IPS DF 4.7 (cell line): ENCODE data around the gene ST14.
"Not testable (repeated sequence)": the region's sequence is repeated elsewhere in the genome, so short reads cannot be mapped to it uniquely, and the experiment has no call there.

Experiments used
- DNase-seq: peaks from one replicate; pipeline ENCODE4 v3.0.0-alpha.2; 2013; ENCODE audit warnings: low spot score; ENCODE audit errors: extremely low read depth

Gene ST14

DNA sequence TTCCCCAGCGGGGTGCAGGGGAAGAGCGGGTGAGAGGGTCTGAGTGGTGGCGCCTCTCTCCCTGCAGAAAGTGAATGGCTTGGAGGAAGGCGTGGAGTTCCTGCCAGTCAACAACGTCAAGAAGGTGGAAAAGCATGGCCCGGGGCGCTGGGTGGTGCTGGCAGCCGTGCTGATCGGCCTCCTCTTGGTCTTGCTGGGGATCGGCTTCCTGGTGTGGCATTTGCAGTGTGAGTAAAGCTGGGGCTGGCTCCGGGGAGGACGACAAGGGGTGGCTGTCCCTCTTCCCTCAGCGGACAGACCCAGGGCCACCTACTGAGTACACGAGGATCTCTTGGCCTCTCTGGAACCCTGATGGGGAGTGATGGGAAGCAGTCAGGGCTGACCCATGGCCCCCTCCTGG lies 28.5 kb downstream of the ST14 start:
- no peak for DNase-seq

DNA sequence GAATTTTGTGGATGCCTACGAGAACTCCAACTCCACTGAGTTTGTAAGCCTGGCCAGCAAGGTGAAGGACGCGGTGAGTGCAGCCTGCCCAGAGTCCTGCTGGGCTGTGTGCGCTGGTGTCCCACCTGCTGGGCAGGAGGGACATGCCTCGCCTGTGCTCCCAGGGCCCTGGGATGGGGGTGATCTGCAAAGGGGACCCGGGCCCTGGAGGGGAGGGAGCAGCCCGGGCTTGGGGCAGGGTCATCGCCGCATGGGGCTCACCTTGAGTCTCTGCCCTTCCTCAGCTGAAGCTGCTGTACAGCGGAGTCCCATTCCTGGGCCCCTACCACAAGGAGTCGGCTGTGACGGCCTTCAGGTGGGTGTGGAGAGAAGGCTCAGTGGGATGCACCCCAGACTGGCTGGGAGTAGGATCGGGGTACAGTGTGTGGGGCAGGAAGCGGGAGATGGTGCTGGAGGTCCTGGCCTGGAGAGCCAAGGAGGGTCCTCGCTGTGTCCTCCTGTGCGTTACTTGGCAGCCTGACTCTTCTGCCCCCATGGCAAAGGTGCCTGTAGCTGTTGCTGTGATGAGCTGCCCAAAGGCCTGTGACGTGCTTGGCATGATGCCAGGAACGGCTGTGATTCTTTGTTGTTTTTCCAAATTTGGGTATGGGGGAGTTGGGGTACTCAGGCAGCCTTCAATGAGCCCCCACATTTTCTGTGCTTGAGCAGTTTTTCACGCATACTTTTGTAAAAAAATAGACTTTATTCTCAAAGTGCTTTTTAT lies 29.2 kb downstream of the ST14 start:
- DNase-seq: no peak

DNA sequence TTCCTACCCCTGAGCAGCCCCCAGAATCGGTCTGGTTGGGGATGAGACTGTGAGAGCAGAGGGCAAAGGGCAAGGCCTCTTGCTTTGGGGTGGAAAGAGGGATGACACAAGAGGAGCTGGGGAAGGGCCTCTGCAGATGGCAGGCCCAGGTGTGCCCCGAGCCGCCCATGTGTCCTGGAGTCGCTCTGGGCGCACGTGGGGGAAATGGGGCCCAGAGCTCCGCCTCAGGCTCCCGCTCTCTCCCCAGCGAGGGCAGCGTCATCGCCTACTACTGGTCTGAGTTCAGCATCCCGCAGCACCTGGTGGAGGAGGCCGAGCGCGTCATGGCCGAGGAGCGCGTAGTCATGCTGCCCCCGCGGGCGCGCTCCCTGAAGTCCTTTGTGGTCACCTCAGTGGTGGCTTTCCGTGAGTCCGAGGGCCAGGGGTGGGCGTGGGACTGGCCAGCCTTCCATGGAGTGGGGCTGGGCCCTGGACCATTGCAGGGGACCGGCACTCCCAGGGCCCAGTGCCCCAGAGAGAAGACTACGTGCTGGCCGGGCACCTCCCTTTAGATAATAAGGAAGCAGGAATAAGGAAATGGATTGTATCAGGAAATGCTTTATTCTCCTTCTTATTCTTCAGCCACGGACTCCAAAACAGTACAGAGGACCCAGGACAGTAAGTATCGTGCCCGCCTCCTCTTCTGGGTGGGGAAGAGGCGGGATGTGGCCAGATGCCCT lies 30.1 kb downstream of the ST14 start:
- no peak for DNase-seq

DNA sequence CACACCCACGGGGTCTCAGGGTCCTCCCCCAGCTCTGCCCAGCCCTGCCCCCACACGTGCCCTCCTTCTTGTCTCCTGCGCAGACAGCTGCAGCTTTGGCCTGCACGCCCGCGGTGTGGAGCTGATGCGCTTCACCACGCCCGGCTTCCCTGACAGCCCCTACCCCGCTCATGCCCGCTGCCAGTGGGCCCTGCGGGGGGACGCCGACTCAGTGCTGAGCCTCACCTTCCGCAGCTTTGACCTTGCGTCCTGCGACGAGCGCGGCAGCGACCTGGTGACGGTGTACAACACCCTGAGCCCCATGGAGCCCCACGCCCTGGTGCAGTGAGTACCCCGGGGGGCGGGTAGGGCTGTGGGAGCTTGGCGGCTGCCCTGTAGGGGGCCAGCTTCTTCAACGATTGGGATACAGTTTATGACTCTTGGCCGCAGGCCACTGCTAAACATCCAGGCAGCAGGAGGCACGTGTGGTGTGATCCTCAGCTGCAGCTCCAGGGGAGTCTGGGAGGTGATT lies 30.8 kb downstream of the ST14 start:
- DNase-seq: no peak

DNA sequence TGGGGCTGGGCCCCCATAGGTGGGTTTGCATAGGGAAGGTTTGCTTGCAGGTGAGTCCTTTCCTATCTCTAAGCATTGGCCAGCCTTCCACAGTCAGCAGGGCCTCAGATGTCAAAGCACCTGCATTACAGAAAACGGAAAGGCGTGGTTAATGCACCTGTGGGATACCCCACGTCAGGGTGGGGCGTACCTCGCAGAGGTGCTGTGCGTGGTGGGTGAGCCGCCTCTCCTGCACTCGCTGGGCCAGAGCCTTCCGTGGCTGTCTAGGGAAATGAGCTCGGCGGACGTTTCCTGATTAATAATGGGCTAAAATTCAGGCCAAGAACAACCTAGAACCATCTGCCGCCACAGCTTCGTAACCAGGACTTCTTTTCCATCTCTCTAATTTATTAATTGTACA lies 32.3 kb downstream of the ST14 start:
- DNase-seq: no peak

DNA sequence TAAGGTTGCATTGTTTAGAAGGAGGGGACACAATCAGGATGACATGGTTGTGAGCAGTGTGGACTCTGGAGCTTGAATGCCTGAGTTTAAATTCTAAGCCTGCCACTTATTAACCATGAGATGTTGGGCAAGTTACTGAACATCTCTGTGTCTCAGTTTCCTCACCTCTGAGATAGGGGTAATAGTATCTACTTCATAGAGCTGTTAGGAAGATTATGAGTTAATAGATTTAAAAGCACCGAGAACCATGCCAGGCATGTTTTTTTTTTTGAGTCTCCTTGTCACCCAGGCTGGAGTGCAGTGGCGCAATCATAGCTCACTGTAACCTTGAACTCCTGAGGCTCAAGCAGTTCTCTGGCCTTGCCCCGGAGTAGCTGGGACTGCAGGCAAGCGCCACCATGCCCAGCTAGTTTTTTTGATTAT lies 33.3 kb downstream of the ST14 start:
- no peak for DNase-seq

DNA sequence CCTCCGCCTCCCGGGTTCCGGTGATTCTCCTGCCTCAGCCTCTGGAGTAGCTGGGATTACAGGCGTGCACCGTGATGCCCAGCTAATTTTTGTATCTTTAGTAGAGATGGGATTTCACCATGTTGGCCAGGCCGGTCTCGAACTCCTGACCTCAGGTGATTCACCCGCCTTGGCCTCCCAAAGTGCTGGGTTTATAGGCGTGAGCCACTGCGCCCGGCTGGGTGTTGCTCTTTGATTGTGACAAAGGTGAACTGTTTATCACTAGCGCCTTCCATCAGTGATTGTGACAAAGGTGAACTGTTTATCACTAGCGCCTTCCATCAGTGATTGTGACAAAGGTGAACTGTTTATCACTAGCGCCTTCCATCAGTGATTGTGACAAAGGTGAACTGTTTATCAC lies 34.0 kb downstream of the ST14 start:
- not testable (repeated sequence) for DNase-seq

DNA sequence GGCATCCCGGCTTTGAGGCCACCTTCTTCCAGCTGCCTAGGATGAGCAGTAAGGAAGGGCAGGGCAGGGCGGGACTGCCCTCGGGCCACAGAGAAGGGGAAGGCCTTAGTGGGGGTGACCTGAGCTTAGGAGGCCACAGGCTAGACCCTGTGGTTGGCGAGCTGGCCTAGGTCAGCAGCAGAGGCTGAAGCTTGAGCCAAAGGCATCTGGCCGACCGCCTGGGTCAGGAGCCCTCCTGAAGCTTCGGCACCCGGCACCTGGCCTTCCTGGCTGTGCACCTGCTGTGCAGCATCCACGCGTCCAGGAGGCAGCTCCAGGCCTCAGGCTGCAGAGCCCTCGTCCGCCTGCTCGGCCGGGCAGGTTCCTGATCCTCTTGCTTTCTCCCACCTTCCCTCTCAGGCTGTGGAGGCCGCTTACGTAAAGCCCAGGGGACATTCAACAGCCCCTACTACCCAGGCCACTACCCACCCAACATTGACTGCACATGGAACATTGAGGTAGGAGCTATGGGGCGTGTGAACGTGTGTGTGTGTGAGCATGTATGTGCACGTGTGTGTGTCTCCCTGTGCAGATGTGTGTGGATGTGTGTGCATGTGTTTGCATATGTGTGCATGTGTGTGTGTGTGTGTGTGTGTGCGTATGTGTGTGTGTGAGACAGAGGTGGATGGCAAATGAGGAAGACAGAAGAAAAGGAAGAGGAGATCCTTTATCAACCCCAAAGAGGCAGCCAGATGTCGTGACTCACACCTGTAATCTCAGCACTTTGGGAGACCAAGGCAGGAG lies 34.9 kb downstream of the ST14 start:
- DNase-seq: no peak

DNA sequence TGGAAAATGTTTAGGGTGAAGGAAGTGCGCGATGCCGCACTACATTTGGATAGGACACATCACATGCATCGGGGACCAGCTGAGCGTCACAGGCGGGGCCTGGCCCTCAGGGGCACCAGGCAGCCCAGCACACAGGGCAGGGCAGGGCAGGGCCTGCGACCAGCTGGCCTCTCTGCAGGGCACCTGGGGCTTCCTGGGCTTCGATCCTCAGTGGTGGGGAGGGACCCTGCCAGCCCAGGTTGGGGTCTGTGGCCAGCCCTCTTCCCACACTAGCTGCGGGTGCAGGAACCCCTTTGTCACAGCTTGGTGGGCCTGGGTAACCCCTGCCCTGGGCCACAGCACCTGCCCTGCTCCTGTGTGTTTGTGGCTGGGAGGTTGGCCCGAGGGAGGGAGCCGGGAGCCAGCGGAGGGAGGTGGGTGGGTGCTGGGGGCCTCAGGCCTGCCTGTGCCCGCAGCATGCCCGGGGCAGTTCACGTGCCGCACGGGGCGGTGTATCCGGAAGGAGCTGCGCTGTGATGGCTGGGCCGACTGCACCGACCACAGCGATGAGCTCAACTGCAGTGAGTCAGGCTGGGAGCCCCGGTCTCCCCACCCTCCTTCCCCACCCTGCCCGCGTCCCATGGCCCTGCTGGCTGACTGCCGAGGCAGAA lies 37.9 kb downstream of the ST14 start:
- DNase-seq: no peak

DNA sequence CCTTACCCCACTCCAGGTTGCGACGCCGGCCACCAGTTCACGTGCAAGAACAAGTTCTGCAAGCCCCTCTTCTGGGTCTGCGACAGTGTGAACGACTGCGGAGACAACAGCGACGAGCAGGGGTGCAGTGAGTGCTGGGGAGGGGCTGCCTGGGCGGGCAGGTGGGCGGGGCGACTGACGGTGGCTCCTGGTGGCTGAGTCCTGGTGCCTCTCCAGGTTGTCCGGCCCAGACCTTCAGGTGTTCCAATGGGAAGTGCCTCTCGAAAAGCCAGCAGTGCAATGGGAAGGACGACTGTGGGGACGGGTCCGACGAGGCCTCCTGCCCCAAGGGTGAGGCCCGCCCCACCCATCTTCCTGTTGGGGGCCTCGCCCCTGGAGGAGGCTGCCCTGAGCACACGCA lies 38.7 kb downstream of the ST14 start:
- DNase-seq: no peak

DNA sequence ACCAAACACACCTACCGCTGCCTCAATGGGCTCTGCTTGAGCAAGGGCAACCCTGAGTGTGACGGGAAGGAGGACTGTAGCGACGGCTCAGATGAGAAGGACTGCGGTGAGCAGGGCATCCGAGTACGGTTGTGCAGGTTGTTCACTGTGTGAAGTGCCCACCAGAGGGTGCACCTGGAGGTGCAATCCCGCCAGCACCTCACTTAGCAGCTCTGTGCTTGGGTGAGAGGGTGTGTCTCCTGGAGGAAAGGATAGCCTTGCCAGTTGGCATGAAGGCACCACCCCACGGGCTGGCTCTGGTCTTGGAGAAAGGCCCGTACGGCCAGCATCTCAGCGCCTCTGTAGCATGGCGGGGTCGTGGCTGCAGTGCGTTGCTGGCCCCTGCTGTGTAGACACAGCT lies 39.4 kb downstream of the ST14 start:
- DNase-seq: no peak

DNA sequence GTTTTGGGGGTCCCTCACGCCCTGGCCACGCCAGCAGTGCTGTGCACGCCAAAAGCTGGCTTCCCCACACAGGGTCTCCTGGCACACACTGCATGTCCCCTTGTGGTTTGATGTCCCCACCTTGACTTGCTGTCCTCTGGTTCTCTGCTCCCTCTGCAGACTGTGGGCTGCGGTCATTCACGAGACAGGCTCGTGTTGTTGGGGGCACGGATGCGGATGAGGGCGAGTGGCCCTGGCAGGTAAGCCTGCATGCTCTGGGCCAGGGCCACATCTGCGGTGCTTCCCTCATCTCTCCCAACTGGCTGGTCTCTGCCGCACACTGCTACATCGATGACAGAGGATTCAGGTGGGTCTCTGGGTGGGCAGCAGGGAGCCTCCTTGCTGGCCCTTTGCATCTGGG lies 40.2 kb downstream of the ST14 start:
- no peak for DNase-seq

DNA sequence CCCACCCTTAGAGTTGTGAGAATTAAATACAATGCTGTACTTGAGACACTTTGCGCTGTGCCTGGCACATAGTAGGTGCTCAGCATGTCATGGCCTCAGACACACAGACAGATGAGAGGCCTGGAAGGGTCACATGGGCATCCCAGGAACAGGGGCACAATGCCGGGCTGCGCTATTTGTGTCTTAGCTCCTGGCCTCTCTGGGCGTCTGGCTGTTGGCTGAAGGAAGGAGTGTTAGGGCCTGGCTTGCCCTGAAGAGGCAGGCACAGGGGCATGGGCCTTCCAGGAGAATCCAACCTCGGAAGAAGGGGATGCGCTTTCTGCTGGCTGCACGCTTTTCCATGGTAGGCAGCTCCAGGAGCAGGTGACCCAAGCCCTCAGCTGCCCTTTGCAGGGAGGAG lies 41.4 kb downstream of the ST14 start:
- no peak for DNase-seq

DNA sequence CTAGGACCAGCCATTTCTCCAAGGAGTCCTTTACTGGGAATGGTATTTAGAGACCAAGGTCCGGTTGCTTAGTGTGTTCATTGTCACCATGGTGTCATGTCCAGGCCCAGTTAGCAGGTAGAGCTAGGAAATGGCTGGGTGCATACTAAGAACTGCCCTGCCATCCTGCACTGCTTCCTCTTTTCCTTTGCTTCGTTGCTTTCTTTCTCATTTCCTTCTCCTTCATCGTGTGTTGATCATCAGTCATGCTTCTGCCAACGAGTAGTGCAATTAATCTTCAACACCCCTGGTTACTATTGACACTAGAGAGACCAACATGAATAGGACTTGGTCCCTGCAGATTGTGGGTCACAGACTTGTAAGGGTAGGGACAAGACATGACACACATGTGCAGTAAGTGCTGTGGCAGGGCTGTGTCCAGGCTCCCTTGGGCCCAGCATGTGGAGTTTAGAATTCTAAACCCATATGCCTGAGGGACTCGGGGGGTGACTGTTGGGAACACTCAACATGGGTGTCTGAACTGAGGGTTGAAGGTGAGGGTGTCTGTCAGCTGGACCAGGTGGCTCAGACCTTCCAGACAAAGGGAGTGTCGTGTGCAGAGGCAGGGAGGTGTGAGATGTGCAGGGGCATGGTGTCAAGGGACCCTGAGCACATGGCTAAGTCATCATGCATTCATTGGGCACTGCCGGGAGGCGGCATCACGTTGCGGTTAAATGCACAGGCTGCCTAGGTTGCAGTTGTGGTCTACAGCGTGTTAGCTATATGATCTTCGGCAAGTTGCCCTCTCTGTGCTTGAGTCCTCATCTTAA lies 42.6 kb downstream of the ST14 start:
- DNase-seq: no peak

DNA sequence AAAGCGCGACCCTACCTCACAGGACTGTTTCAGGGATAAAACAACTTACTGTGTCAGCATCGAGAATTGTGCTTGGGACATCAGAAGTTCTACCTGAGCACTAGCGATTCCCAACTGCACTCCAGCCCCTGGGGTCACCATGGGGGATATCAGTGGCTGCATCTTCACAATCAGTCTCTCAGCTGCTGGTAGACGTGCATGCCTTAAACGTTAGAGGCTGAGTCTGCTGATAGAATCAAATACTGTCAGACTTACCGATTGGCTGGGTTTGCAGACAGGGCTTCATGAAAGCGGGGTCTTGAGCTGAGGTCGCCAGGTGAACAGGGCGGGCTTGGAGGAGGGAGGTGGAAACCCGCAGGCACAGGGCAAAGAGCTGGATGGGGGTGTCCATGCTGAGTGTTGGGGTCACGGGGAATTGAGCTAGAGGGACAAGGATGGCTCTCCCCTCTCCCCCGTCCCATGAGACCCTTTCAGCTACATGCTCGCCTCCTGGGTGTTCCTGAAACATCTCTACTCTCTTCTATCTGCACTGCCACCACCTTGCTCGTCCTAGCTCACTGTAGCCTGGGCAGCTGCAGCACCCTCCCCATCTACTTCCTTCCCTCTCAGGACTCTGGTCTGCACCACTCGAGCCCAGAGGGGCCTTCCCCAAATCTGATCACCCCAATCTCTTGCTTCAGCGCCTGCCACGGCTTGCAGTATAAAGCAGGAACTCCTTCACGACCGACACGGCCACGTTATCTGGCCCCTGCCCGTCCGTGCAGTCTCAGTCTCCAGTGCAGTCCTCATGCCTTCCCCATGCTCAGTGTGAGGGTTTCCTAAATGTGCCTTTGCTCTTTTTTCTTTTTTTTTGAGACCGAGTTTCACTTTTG lies 43.5 kb downstream of the ST14 start:
- DNase-seq: no peak

DNA sequence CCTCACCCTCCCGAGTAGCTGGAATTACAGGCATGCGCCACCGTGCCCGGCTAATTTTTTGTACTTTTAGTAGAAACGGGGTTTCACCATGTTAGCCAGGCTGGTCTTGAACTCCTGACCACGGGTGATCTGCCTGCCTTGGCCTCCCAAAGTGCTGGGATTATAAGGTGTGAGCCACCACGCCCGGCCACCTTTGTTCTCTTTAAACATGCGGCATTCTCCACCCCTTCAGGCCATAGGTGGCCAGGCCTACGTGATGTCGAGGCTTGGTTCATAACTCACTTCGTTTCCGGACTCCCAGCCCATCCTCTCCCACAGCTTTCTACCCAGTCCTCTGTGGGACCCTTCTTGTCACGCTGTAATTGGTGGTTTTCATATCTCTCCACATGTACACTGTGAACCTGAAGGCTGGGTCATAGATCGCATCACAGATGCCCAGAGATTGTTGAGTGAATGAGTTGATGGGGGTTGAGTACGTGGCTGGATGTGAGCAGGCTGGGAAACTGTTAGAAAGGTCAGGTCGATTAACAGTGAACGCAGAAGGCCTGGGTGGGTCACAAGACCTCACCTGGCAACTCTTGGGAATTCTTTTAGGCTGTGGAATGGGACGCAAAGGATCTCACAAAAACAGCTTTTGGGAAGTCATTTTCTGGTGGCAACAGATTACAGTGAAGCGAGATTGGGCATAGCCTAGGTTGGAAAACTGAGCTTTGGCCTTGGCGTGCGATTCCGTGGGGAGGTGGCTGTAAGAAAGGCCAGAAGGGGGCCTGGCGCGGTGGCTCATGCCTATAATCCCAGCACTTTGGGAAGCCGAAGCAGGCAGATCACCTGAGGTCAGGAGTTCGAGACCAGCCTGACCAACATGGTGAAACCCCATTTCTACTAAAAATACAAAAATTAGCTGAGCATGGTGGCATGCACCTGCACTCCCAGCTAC lies 44.5 kb downstream of the ST14 start:
- DNase-seq: no peak

DNA sequence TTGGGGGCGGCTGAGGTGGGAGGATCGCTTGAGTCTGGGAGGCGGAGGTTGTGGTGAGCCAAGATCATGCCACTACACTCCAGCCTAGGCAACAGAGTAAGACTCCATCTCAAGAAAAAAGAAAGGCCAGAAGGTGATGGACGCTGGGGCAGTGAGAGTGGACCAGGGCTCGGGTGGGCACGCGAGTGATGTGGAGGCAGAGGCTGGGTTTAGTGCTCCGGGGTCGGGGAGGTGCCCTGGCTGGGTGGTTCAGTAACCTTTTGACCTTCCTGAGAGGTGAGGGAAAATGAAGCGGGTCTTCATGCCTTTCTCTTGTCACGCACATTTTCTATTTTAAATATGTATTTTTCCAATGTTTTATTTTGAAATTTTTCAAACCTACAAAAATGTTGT lies 45.1 kb downstream of the ST14 start:
- no peak for DNase-seq

DNA sequence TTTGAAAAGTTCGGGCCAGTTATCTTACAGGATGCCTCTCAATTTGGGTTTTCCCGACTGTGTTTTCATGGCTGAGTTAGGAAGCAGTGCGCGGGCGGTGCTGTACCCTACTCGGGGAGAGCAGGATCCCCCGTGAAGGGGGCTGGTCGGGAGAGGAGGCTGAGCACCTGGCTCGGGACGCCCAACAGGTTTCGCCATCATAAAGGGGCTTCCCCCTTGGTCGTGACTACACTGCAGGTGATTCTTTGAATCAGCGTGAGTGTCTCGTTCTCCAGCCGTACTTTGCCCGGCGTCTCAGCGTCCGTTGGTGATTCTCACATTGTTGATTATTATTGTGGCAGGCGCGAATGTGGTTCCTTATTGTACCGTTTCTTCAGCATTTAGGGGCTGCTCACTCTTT lies 46.6 kb downstream of the ST14 start:
- DNase-seq: no peak
